ENCODE measurements around the gene SGF29. TPM values are rescaled to one million over a fixed set of nuclear protein-coding genes. Genes with fewer than 3 reads are reported as not detected.
"Not testable (repeated sequence)": the region's sequence is repeated elsewhere in the genome, so short reads cannot be mapped to it uniquely, and the experiment has no call there.

SGF29 gene
- total and polyA plus RNA-seq, 12 donors = 18.4 to 118 (median 29.9) TPM

DNA sequence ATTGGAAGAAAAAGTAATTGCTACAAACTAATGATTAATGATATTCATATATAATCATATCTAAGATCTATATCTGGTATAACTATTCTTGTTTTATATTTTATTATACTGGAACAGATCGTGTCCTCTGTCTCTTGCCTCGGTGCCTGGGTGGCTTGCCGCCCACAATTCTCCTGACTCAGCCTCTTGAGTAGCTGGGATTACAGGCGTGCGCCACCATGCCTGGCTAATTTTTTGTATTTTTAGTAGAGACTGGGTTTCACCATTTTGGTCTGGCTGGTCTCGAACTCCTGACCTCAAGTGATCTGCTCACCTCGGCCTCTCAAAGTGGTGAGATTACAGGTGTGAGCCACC, 62.5 kb downstream of the SGF29 start:
- H3K9me3 ChIP-seq (replicated peaks in 1 of 3); H3K27ac ChIP-seq; H3K36me3 ChIP-seq (replicated peaks in 1 of 2); H3K4me3 ChIP-seq; H3K27me3 ChIP-seq; H3K4me1 ChIP-seq (replicated peaks in 1 of 2); intact Hi-C loops (cut with DNase I): not testable (repeated sequence)
- TF ChIP-seq, protein P1, sequence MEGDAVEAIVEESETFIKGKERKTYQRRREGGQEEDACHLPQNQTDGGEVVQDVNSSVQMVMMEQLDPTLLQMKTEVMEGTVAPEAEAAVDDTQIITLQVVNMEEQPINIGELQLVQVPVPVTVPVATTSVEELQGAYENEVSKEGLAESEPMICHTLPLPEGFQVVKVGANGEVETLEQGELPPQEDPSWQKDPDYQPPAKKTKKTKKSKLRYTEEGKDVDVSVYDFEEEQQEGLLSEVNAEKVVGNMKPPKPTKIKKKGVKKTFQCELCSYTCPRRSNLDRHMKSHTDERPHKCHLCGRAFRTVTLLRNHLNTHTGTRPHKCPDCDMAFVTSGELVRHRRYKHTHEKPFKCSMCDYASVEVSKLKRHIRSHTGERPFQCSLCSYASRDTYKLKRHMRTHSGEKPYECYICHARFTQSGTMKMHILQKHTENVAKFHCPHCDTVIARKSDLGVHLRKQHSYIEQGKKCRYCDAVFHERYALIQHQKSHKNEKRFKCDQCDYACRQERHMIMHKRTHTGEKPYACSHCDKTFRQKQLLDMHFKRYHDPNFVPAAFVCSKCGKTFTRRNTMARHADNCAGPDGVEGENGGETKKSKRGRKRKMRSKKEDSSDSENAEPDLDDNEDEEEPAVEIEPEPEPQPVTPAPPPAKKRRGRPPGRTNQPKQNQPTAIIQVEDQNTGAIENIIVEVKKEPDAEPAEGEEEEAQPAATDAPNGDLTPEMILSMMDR (IDR thresholded peaks at IDR 0.05) = peak in 1 of 6 experiments; percentile 2
- 65 to 73% (median 68%) methylated on average over 7 of the region's 7 CpGs for WGBS, 4 donors
- peak in 1 of 7 donors; percentile 13 for DNase-seq

DNA sequence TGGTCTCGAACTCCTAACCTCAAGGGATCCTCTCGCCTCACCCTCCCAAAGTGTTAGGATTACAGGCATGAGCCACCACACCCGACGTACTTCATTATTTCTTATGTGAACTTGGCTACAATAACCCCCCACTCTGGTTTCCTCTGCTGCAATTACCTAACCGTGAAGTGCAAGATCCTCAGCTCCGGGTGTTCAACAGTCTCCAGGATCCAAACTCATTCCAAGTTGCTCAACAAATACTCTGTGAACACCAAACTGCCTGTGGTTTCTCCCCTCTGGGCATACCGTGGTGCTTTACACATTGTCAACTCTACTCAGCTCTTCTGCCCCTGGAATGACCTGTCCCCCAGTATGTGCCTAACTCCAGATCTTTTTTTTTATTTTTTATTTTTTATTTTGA, 62.9 kb downstream of the SGF29 start:
- 71 to 79% (median 78%) methylated on average over 7 of the region's 7 CpGs for WGBS, 4 donors
- Histone ChIP-seq H3K36me3 (replicated peaks in 1 of 2) (peaks cover 0 to 7% of the 10 kb centered on the region in 2 donors), H3K4me1 (replicated peaks in 1 of 2) (no peaks in the 10 kb centered on the region), H3K27ac (no peak overlapping the region), H3K4me3 (no peak overlapping the region), H3K9me3 (replicated peaks in 1 of 3) (no peaks in the 10 kb centered on the region), H3K27me3 (no peaks in the 10 kb centered on the region)
- peak in 1 of 7 donors; percentile 12 for DNase-seq
- no peak for TF ChIP-seq POLR2A (IDR thresholded peaks at IDR 0.05)
- TF ChIP-seq, protein P1 (IDR thresholded peaks at IDR 0.05) = no peak
- intact Hi-C loops (cut with DNase I) = no loop called here

- Histone ChIP-seq H3K4me1 (replicated peaks in 1 of 2) (peaks cover 0 to 8% of the 10 kb centered on the region in 2 donors), H3K9me3 (replicated peaks in 1 of 3) (no peaks in the 10 kb centered on the region), H3K4me3 (no peak overlapping the region), H3K27ac (peak overlapping the region in 2 of 5 donors; percentile 5 to 37), H3K27me3 (no peaks in the 10 kb centered on the region), H3K36me3 (replicated peaks in 1 of 2) (peaks cover 0 to 7% of the 10 kb centered on the region in 2 donors)
- WGBS, 4 donors = 25 to 38% (median 34%) methylated on average over 4 of the region's 4 CpGs
- intact Hi-C loops (cut with DNase I) = no loop called here
- DNase-seq = peak in 4 of 7 donors; percentile 48 to 75 (median 74)
- TF ChIP-seq POLR2A (IDR thresholded peaks at IDR 0.05) = no peak
- TF ChIP-seq, protein P1 (IDR thresholded peaks at IDR 0.05) = no peak
These were observed 64.2 kb downstream of the SGF29 start for GRCh38 chr16:28617874-28618273.

GRCh38 chr16:28620316-28620715, 66.6 kb downstream of the SGF29 start:
- H3K4me1 ChIP-seq (replicated peaks in 1 of 2); H3K9me3 ChIP-seq (replicated peaks in 1 of 3); H3K27ac ChIP-seq; H3K36me3 ChIP-seq (replicated peaks in 1 of 2); H3K27me3 ChIP-seq; DNase-seq; intact Hi-C loops (cut with DNase I); H3K4me3 ChIP-seq: not testable (repeated sequence)
- 89 to 94% (median 93%) methylated on average over 1 of the region's 1 CpG for WGBS, 4 donors

- peaks cover 0 to 7% of the 10 kb centered on the region in 2 donors for H3K36me3 ChIP-seq (replicated peaks in 1 of 2)
- H3K4me1 ChIP-seq (replicated peaks in 1 of 2) = peaks cover 0 to 8% of the 10 kb centered on the region in 2 donors
- TF ChIP-seq, protein P1 (IDR thresholded peaks at IDR 0.05) = no peak
- TF ChIP-seq POLR2A (IDR thresholded peaks at IDR 0.05) = no peak
- no peak overlapping the region for H3K27ac ChIP-seq
- H3K27me3 ChIP-seq = no peaks in the 10 kb centered on the region
- intact Hi-C loops (cut with DNase I) = no loop called here
- no peak for DNase-seq
- H3K4me3 ChIP-seq = no peak overlapping the region
- no peaks in the 10 kb centered on the region for H3K9me3 ChIP-seq (replicated peaks in 1 of 3)
- WGBS, 4 donors = 72 to 83% (median 77%) methylated on average over 7 of the region's 7 CpGs
These were observed 67.9 kb downstream of the SGF29 start for GRCh38 chr16:28621481-28622155.

- H3K27me3 ChIP-seq; intact Hi-C loops (cut with DNase I); DNase-seq; H3K4me1 ChIP-seq (replicated peaks in 1 of 2); H3K36me3 ChIP-seq (replicated peaks in 1 of 2); H3K9me3 ChIP-seq (replicated peaks in 1 of 3): not testable (repeated sequence)
- Histone ChIP-seq H3K27ac (peak overlapping the region in 3 of 5 donors; percentile 63 to 78 (median 71)), H3K4me3 (peak overlapping the region in 2 of 4 donors; percentile 38 to 55)
- WGBS, 4 donors = 29 to 62% (median 37%) methylated on average over 11 to 24 of the region's 24 CpGs
These were observed 68.9 kb downstream of the SGF29 start for GRCh38 chr16:28622532-28623171.
